Glutamatergic neuron (in vitro differentiated cells): ENCODE data around the gene PITX1. TPM values are rescaled to one million over a fixed set of nuclear protein-coding genes. Genes with fewer than 3 reads are reported as not detected.

ENCODE experiments used
- DNase-seq: peaks from one replicate; pipeline ENCODE4 v3.0.0; 2022
- H3K27ac Mint-ChIP-seq: one replicate; pipeline ENCODE4 v1.8.0; 2020; ENCODE audit warnings: mild to moderate bottlenecking, mixed read lengths, inconsistent platforms; ENCODE audit not compliant: unreplicated experiment
- H3K27me3 Mint-ChIP-seq: one replicate; pipeline ENCODE4 v1.8.0; 2020; ENCODE audit warnings: mild to moderate bottlenecking, moderate library complexity, mixed read lengths, inconsistent platforms; ENCODE audit not compliant: unreplicated experiment
- H3K36me3 Mint-ChIP-seq: one replicate; pipeline ENCODE4 v1.8.0; 2020; ENCODE audit warnings: mild to moderate bottlenecking, mixed read lengths, inconsistent platforms; ENCODE audit not compliant: unreplicated experiment
- H3K4me1 Mint-ChIP-seq: one replicate; pipeline ENCODE4 v1.8.0; 2020; ENCODE audit warnings: mild to moderate bottlenecking, low read depth, mixed read lengths, inconsistent platforms; ENCODE audit not compliant: unreplicated experiment
- H3K4me3 Mint-ChIP-seq: one replicate; pipeline ENCODE4 v1.8.0; 2020; ENCODE audit warnings: mild to moderate bottlenecking, mixed read lengths, inconsistent platforms; ENCODE audit not compliant: unreplicated experiment
- H3K9me3 Mint-ChIP-seq: one replicate; pipeline ENCODE4 v1.8.0; 2020; ENCODE audit warnings: mild to moderate bottlenecking, moderate library complexity, mixed read lengths, inconsistent platforms; ENCODE audit not compliant: unreplicated experiment
- CTCF ChIP-seq: fragments of 200-600 bp; sonication (generic); IDR thresholded peaks from one replicate; pipeline ENCODE4 v1.5.0; 2021; ENCODE audit not compliant: partially characterized antibody, unreplicated experiment
- total RNA-seq: library from RNA; stranded (reverse); fragmentation: NEBNext Ultra II Directional; extraction: Animal tissue kit (Norgen Biotek cat#: 25700); gene quantifications from one replicate; pipeline ENCODE4 v1.2.1, GENCODE V29; 2021; ENCODE audit not compliant: unreplicated experiment

PITX1 gene
- total RNA-seq, 1 donor from 2014 or later = 0.76 TPM

GRCh38 chr5:135042595-135042994, 8.6 kb upstream of the PITX1 start:
- H3K27ac Mint-ChIP-seq = no peak overlapping the region
- H3K4me1 Mint-ChIP-seq = no peaks in the 10 kb centered on the region
- no peak for TF ChIP-seq CTCF
- no peak overlapping the region for H3K4me3 Mint-ChIP-seq
- H3K9me3 Mint-ChIP-seq = peaks cover 12% of the 10 kb centered on the region
- DNase-seq = no peak
- no peaks in the 10 kb centered on the region for H3K36me3 Mint-ChIP-seq
- peaks cover 33% of the 10 kb centered on the region for H3K27me3 Mint-ChIP-seq

GRCh38 chr5:135041726-135042125, 7.7 kb upstream of the PITX1 start:
- TF ChIP-seq CTCF = no peak
- peaks cover 33% of the 10 kb centered on the region for H3K27me3 Mint-ChIP-seq
- no peak for DNase-seq
- H3K9me3 Mint-ChIP-seq = peaks cover 12% of the 10 kb centered on the region
- no peak overlapping the region for H3K27ac Mint-ChIP-seq
- H3K4me1 Mint-ChIP-seq = no peaks in the 10 kb centered on the region
- no peak overlapping the region for H3K4me3 Mint-ChIP-seq
- H3K36me3 Mint-ChIP-seq = no peaks in the 10 kb centered on the region

DNA sequence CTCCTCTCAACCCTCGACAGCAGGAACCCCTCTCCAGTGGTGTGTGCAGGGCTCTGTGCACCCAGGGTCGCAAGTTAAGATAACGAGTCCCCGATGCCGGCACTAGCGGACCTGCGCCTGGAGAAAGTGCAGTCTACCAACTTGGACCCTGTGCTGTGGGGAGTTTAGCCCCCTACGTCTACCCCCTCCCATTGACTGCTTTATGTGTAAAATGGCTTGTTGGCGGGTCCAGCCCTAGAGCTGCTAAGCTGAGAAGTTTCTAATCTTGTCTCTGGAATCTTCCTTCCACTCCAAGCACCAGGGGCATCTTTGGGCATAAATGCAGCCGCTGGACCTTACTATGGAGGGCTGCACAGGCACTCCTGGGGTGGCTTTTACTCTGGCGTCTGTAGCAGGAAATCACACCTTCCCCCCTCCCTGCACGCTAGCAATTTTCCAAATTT, 7.1 kb upstream of the PITX1 start:
- peaks cover 12% of the 10 kb centered on the region for H3K9me3 Mint-ChIP-seq
- H3K27ac Mint-ChIP-seq = no peak overlapping the region
- H3K27me3 Mint-ChIP-seq = peaks cover 34% of the 10 kb centered on the region
- no peaks in the 10 kb centered on the region for H3K4me1 Mint-ChIP-seq
- DNase-seq = no peak
- TF ChIP-seq CTCF = no peak
- H3K36me3 Mint-ChIP-seq = no peaks in the 10 kb centered on the region
- H3K4me3 Mint-ChIP-seq = no peak overlapping the region

DNA sequence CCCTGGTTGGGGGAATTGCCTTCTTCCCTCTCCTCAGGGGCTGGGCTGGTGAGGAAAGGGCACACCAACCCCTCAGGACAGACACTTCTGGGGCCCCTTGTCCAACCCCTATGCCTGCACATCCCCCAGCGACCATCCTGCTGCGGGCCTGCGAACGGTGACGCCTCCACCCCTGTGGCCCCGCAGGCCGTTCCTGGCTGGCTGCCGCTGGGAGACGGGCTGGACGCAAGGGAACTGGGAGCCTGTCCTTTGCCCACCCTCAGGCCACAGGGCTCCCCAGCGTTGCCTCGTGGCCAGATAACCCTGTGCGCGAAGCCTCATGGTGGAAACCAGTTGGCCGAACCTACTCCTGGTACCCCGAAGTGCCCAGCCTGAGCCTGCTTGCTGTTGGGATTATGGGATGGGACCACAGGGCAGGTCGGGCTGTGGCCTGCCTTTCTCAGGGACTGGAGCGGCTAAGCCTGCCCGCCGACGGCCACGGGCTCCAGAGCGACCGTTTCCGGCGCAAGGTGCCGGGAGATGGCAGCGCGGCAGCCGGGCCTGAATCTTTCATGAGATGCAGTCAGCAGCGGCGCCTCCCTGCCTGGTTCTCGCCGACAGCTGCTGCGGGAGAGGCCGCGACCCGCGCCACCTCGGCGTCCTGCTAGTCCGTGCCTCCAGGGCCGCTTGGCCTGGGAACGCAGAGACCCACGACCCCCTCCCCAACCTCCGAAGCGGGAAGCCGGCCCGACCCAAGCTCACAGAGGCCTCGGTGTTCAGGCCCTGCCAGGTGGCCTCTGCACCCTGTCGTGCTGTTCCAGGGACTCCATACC, 6.5 kb upstream of the PITX1 start:
- Mint-ChIP-seq H3K4me3 (no peak overlapping the region), H3K27me3 (peaks cover 37% of the 10 kb centered on the region), H3K9me3 (peaks cover 12% of the 10 kb centered on the region), H3K4me1 (no peaks in the 10 kb centered on the region), H3K27ac (no peak overlapping the region), H3K36me3 (no peaks in the 10 kb centered on the region)
- peak; percentile 74 for DNase-seq
- TF ChIP-seq CTCF = no peak

DNA sequence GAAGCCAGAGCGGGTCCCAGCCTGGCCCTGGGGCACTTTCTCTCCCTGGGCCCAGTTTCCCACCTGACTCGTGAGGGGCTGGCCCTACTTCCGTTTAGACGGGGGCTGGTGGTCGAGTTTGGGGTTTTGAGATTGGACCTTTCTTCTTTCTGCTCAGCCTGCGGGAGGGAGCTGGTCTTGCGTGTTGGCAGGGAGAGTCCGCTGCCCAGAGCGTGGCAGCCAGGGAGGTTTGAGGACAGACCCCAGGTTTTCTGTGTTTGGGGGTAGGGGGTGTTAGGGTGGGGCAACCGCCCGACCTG, 6.0 kb upstream of the PITX1 start:
- H3K36me3 Mint-ChIP-seq = no peaks in the 10 kb centered on the region
- H3K9me3 Mint-ChIP-seq = peaks cover 12% of the 10 kb centered on the region
- no peak overlapping the region for H3K27ac Mint-ChIP-seq
- peaks cover 36% of the 10 kb centered on the region for H3K27me3 Mint-ChIP-seq
- no peak for DNase-seq
- TF ChIP-seq CTCF = no peak
- no peak overlapping the region for H3K4me3 Mint-ChIP-seq
- H3K4me1 Mint-ChIP-seq = no peaks in the 10 kb centered on the region
